ENCODE data around the gene JPT2. TPM values are rescaled to one million over a fixed set of nuclear protein-coding genes. Genes with fewer than 3 reads are reported as not detected.

The JPT2 gene
- polyA plus RNA-seq, 3 donors from 2014 or later = 7.9 to 14.0 (median 8.3) TPM

DNA sequence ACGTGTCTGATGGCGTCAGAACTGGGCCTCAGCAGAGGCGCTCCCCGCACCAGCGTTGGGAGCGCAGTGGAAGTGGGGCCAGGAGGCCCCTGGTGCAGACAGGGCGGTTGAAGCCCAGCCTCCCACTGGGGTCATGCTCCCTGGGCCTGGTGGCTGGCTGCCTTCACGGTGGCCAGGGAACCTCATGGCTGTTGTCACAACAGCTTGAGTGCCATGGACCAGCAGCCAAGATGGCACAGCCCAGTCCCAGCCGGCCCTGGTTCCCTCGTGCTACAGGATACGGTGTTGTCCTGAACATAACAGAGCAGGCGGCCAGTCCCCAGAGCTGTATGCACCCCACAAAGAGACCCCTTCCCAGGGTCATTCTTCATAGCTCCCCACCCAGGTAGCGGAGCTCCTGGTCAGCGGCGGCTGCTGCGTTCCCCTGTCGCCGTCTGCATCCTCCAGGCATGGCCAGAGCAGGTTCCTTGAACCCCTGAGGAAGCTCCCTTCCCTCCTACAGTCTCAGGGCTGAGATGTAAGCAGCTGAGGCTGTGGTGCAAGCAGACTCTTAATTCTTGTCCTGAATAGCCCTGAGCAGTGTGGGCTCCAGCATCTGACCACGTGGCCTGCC lies 63.6 kb downstream of the JPT2 start:
- Mint-ChIP-seq H3K4me3 (no peak overlapping the region), H3K9me3 (no peaks in the 10 kb centered on the region)

DNA sequence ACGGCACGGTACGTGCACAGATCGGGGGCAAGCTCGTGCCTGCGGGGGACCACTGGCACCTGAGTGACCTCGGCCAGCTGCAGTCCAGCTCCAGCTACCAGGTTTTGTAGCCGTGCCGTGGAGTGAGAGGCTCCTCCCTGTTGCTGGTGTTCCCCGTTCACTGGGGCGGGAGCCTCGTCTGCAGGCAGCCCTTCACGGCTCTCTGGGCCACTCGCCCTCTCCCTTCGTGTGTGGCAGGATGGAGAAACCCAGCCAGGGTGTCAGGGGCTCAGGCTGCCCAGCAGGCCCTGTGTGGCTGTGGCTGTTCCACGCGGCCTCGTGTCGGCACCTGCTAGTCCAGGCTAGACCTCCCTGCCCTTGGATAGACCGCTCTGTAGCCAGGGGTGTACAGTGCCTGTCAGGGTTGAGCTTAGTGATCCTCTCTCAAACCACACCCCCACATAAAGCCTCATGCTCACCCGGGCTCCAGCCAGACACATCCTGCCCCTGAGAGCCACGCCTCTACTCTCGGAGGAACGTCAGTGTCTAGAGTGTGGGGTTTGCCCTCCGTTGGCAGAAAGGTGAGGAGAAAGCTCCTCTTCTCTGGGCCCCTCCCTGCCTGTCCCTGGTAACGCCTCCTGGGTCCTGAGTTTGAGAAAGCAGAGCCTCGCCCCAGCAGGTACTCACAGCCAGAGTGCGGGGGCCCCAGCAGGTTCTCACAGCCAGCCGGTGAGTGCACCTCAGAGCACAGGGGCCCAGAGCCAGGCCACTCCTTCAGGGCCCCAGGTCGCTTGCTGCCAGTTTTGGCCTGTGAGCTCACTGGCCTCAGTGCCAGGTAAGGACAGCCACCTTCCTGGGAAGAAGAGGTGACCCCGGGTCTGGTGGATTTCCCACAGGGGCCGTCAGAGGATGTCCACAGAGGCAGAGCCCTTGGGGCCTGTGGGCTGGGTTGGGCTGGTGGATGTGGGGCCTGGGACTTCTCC lies 65.6 kb downstream of the JPT2 start:
- no peaks in the 10 kb centered on the region for H3K9me3 Mint-ChIP-seq
- H3K27me3 Mint-ChIP-seq (ENCODE audit: low read depth in 3 of 3) = peaks cover 0 to 4% (median 2%) of the 10 kb centered on the region in 3 donors
- DNase-seq = no peak
- H3K36me3 Mint-ChIP-seq = peaks cover 4 to 9% (median 7%) of the 10 kb centered on the region in 3 donors
- H3K4me1 Mint-ChIP-seq = no peaks in the 10 kb centered on the region
- no peak overlapping the region for H3K4me3 Mint-ChIP-seq
- no peak overlapping the region for H3K27ac Mint-ChIP-seq

More for the DNA sequence above, 63.6 kb downstream of the JPT2 start:
- Mint-ChIP-seq H3K27me3 (ENCODE audit: low read depth in 3 of 3) (peaks cover 0 to 4% (median 2%) of the 10 kb centered on the region in 3 donors), H3K4me1 (no peaks in the 10 kb centered on the region), H3K36me3 (peaks cover 4 to 8% (median 7%) of the 10 kb centered on the region in 3 donors), H3K27ac (no peak overlapping the region)
- no peak for DNase-seq

GRCh38 chr16:1744338-1744840 lies 66.3 kb downstream of the JPT2 start:
- no peak overlapping the region for H3K27ac Mint-ChIP-seq
- no peak for DNase-seq
- no peaks in the 10 kb centered on the region for H3K9me3 Mint-ChIP-seq
- H3K4me1 Mint-ChIP-seq = no peaks in the 10 kb centered on the region
- peaks cover 4 to 15% (median 7%) of the 10 kb centered on the region in 3 donors for H3K36me3 Mint-ChIP-seq
- H3K4me3 Mint-ChIP-seq = no peak overlapping the region
- H3K27me3 Mint-ChIP-seq (ENCODE audit: low read depth in 3 of 3) = peaks cover 0 to 4% (median 2%) of the 10 kb centered on the region in 3 donors

DNA sequence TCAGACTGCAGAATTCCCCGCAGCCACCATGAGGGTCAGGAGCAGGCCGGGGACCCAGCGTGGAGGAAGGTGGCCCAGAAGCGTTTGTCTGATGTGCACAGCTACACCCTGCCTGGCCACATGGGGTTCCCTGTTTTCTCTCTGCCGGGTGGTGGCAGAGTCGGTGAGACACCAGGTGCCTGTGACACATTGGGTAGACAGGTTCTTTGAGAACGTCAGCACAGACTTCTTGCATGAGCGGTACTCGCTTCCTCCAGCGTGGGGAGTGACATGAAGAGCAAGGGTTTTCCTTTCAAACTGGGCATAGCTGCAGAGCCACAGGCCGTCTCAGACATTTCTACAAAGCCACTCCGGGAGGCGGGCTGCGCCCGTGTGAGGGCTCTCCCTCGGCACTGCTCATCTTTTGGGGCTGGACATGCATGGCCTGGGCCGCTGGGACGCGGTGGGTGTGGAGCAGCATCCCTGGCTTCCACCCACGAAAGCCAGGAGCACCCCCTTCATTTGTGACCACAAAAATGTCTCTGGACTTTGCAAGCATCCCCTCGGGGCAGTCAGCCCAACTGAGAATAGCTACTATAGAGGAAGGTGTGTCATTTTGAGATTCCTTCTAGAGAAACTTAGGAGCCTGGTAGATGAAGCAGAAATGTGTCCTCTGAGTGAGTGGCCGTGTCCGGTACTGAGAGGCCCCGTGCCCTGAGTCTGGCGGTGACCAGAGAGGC lies 67.3 kb downstream of the JPT2 start:
- H3K27ac Mint-ChIP-seq = peak overlapping the region in 2 of 6 donors; percentile 26 to 74
- H3K36me3 Mint-ChIP-seq = peaks cover 4 to 15% (median 7%) of the 10 kb centered on the region in 3 donors
- no peak overlapping the region for H3K4me3 Mint-ChIP-seq
- no peak for DNase-seq
- peaks cover 0 to 4% (median 2%) of the 10 kb centered on the region in 3 donors for H3K27me3 Mint-ChIP-seq (ENCODE audit: low read depth in 3 of 3)
- H3K4me1 Mint-ChIP-seq = no peaks in the 10 kb centered on the region
- H3K9me3 Mint-ChIP-seq = no peaks in the 10 kb centered on the region

DNA sequence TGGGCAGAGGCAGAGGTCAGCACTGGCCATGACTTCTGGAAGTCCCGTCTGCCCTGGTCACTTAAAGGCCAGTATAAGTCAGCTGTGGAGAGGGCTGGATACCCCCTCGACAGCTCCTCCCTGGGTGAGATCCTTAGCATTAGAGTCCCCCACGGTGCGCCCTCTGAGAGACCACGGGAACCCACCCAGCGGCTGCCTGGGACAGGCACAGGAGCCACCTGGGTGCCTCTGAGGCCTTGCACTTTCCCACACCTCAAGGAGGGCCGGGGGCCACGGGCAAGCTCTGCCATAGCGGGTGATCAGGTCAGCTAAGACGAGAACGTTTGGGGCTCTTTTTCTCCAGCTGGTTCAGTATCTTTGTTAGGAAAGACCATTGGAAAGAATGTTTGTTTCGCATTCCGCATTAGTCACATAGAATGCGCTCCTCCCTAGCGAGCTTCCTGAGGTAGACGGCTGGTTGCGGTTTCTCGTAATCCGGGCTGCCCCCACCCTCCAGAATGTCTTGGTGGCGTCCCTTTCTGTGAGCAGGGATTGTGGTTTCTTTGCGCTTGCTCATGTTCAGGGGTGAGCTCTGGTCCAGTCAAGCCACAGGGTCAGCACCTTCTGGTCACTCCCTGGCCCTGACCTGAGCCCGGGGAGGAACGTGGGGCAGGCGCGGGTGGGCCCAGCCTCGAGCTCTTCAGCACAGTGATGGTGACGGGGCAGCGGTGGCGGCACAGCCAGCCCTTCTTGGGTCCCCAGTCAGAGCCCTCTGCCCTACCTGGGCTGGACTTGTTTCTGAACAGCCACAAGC lies 68.0 kb downstream of the JPT2 start:
- Mint-ChIP-seq H3K27ac (no peak overlapping the region), H3K4me1 (no peaks in the 10 kb centered on the region), H3K9me3 (no peaks in the 10 kb centered on the region), H3K36me3 (peaks cover 4 to 15% (median 7%) of the 10 kb centered on the region in 3 donors), H3K27me3 (ENCODE audit: low read depth in 3 of 3) (peaks cover 0 to 2% (median 0%) of the 10 kb centered on the region in 3 donors), H3K4me3 (no peak overlapping the region)
- no peak for DNase-seq

DNA sequence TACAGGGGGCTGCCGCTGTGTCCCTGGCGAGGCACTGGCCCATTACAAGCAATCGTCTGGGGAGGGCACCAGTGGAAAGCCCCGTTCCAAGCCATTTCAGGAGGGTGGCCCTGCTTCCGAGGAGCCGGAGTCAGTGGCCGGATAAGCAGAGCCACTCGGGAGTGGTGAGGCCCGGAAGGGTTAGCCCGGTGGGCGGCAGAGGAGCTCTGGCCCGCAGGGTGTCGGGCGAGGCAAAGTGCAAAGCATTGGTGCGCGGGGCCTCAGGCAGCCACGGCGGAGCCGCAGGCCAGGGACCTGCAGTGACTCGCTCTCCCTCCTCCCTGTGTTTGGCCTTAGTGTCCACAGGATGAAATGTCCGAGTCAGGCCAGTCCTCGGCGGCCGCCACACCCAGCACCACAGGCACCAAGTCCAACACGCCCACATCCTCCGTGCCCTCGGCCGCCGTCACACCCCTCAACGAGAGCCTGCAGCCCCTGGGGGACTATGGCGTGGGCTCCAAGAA lies 68.7 kb downstream of the JPT2 start:
- DNase-seq = no peak
- Mint-ChIP-seq H3K27me3 (ENCODE audit: low read depth in 3 of 3) (peaks cover 0 to 2% (median 0%) of the 10 kb centered on the region in 3 donors), H3K36me3 (peaks cover 4 to 15% (median 7%) of the 10 kb centered on the region in 3 donors), H3K4me1 (no peaks in the 10 kb centered on the region), H3K27ac (no peak overlapping the region), H3K4me3 (no peak overlapping the region), H3K9me3 (no peaks in the 10 kb centered on the region)

DNA sequence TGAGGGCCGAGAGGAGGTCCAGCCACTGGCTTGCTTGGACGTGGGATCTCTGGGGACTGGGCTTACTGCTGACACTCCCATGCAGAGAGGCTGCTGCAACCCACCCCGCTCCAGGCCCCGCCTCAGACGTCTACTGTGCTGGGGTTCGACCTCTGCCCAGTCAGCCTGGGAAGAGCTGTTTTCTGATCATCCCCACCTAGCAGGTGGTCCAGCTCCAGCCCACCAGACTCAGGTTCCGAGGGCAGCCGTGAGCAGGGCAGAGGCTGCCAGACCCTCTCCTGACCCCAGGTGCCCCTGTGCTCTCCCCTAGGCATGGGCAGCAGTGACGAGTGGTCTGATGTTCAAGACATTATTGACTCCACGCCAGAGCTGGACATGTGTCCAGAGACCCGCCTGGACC lies 69.9 kb downstream of the JPT2 start:
- Mint-ChIP-seq H3K4me1 (no peaks in the 10 kb centered on the region), H3K4me3 (no peak overlapping the region), H3K27me3 (ENCODE audit: low read depth in 3 of 3) (peaks cover 2% of the 10 kb centered on the region in 3 donors), H3K9me3 (no peaks in the 10 kb centered on the region), H3K36me3 (peaks cover 4 to 18% (median 7%) of the 10 kb centered on the region in 3 donors), H3K27ac (no peak overlapping the region)
- DNase-seq = no peak

DNA sequence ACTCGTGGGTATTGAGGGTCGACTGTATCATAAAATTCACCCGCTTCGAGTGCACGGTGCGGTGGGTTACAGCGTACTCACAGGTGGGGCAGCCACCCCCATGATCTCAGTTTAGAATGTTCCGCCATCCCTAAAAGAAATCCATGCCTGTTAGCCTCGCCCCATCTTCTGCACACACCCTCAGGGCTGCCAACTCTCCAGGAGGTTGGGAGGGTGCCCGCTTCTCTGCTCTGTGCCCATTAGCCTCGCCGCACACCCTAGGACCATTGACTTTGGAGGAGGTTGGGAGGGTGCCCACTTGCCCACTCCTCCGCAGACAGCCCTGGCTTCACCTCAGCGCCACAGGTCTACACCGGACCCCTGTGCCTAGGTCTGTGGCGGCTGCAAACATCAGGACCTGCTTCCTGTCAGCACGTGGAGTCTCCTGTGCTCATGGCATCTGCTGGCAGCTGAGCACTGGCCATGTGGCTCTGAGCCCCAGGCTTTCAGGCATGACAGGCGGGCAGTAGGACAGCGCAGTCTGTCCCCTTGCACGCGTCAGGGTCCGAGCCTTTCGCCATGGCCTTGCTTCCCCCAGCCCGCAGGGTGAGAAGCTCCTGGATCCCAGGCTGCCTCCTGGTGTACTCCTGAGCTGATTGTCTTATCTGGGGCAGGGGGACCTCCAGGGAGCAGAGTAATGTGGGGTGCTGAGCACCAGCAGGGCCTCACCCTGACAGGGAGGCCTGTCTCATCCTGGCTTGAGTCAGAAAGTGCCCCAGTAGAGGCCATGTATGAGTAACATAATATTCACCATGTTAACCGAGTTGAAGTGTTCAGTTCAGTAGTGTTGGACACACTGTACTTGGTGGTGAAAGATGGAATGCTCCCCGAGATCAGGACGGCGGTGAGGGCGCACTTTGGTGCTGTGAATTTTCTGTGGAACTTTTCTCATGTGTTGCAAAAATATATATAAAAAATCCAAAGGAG lies 71.4 kb downstream of the JPT2 start:
- DNase-seq = no peak
- Mint-ChIP-seq H3K36me3 (peaks cover 4 to 18% (median 7%) of the 10 kb centered on the region in 3 donors), H3K27ac (no peak overlapping the region), H3K4me1 (no peaks in the 10 kb centered on the region), H3K27me3 (ENCODE audit: low read depth in 3 of 3) (peaks cover 0 to 2% (median 2%) of the 10 kb centered on the region in 3 donors), H3K4me3 (no peak overlapping the region), H3K9me3 (no peaks in the 10 kb centered on the region)

Other genes starting within 250 kb of the JPT2 start
- gene PERCC1, start 247.2 kb upstream of the JPT2 start, polyA plus RNA-seq = not detected
- not detected for gene CCDC154, start 233.7 kb upstream of the JPT2 start, polyA plus RNA-seq
- gene CLCN7, start 203.3 kb upstream of the JPT2 start, polyA plus RNA-seq = 10 to 100 TPM; 19.8 to 44.8 (median 21.5) TPM
- gene PTX4, start 189.3 kb upstream of the JPT2 start, polyA plus RNA-seq = not detected
- gene TELO2, start 184.9 kb upstream of the JPT2 start, polyA plus RNA-seq = 10 to 100 TPM; 12.0 to 16.4 (median 12.3) TPM
- gene TMEM204, start 144.6 kb upstream of the JPT2 start, polyA plus RNA-seq = 10 to 100 TPM; 23.0 to 41.0 (median 38.3) TPM
- 1 to 10 TPM in 2 of 3 donors, not detected in 1; 1.5 to 2.0 TPM for gene IFT140, start 66.2 kb upstream of the JPT2 start, polyA plus RNA-seq
- gene CRAMP1, start 65.9 kb upstream of the JPT2 start, polyA plus RNA-seq = 10 to 100 TPM in 1 of 3 donors, 1 to 10 TPM in 2; 1.4 to 11.5 (median 2.8) TPM
- gene MAPK8IP3, start 27.9 kb downstream of the JPT2 start, polyA plus RNA-seq = 1 to 10 TPM in 1 of 3 donors, under 1 TPM in 2; 0.55 to 3.8 (median 0.57) TPM
- 10 to 100 TPM; 49.4 to 96.9 (median 82.4) TPM for gene NME3, start 93.3 kb downstream of the JPT2 start, polyA plus RNA-seq
- gene EME2, start 94.5 kb downstream of the JPT2 start, polyA plus RNA-seq = 1 to 10 TPM in 2 of 3 donors, under 1 TPM in 1; 0.79 to 2.2 (median 1.0) TPM
- gene MRPS34, start 94.9 kb downstream of the JPT2 start, polyA plus RNA-seq = 100 to 1,000 TPM; 111 to 139 (median 139) TPM
- 10 to 100 TPM; 68.3 to 80.4 (median 77.6) TPM for gene SPSB3, start 104.3 kb downstream of the JPT2 start, polyA plus RNA-seq
- gene NUBP2, start 104.7 kb downstream of the JPT2 start, polyA plus RNA-seq = 100 to 1,000 TPM; 106 to 151 (median 127) TPM
- gene IGFALS, start 115.4 kb downstream of the JPT2 start, polyA plus RNA-seq = not detected
- gene HAGH, start 148.5 kb downstream of the JPT2 start, polyA plus RNA-seq = 10 to 100 TPM; 53.0 to 54.7 (median 54.3) TPM
- gene FAHD1, start 148.9 kb downstream of the JPT2 start, polyA plus RNA-seq = 10 to 100 TPM; 22.7 to 35.4 (median 24.8) TPM
- gene MEIOB, start 193.9 kb downstream of the JPT2 start, polyA plus RNA-seq = not detected
- not detected for gene HS3ST6, start 240.1 kb downstream of the JPT2 start, polyA plus RNA-seq

Data from immature natural killer cell (primary cell).